Uterus (tissue), 4 donors: Measurements from ENCODE around the gene CDCA5. TPM values are rescaled to one million over a fixed set of nuclear protein-coding genes. Genes with fewer than 3 reads are reported as not detected.
A peak's percentile ranks its signal among the peaks of the same experiment; 100 is the strongest.

Experiments
- DNase-seq, 2 donors: peaks; one replicate each; pipeline ENCODE4 v3.0.0-alpha.2; 2019 to 2020
- H3K27ac ChIP-seq, 2 donors: fragments of 200-600 bp; sonication (generic); 1 replicate in 1 of 2; 2 replicates in 1 of 2; pipeline ENCODE4 v1.5.1; 2016 to 2018
- H3K27me3 ChIP-seq, 2 donors: fragments of 200-600 bp; sonication (generic); one replicate each; pipeline ENCODE4 v1.5.1; 2018 to 2019; ENCODE audit warnings: control low read depth in 1 of 2
- H3K36me3 ChIP-seq, 2 donors: fragments of 200-600 bp; sonication (generic); one replicate each; pipeline ENCODE4 v1.5.1; 2019; ENCODE audit warnings: control low read depth in 1 of 2
- H3K4me1 ChIP-seq, 2 donors: fragments of 200-600 bp; sonication (generic); one replicate each; pipeline ENCODE4 v1.5.1; 2018 to 2019; ENCODE audit warnings: control low read depth in 1 of 2
- H3K4me3 ChIP-seq, 2 donors: fragments of 200-600 bp; sonication (generic); 1 replicate in 1 of 2; 2 replicates in 1 of 2; pipeline ENCODE4 v1.5.1; 2018 to 2019; ENCODE audit warnings: mild to moderate bottlenecking in 1 of 2
- H3K9me3 ChIP-seq, 2 donors: fragments of 200-600 bp; sonication (generic); one replicate each; pipeline ENCODE4 v1.5.1; 2019; ENCODE audit warnings: control low read depth in 1 of 2
- CTCF ChIP-seq, 4 experiments: fragments of 200-600 bp in 2 of 4; fragments of 450-650 bp in 2 of 4; sonication (generic) in 2 of 4; IDR thresholded peaks; one replicate each; pipeline ENCODE4 v1.5.1; 2016 to 2019; ENCODE audit warnings: antibody characterized with exemption in 4 of 4, mild to moderate bottlenecking in 2 of 4, moderate library complexity in 1 of 4
- POLR2A ChIP-seq, 2 donors: fragments of 450-650 bp; IDR thresholded peaks; one replicate each; pipeline ENCODE4 v1.6.1; 2016; ENCODE audit warnings: antibody characterized with exemption in 2 of 2, mild to moderate bottlenecking in 1 of 2, moderate library complexity in 1 of 2
- intact Hi-C: fragments of 100-400 bp; cut with DNase I; formaldehyde crosslinking; loops from one replicate; pipeline ENCODE4 v1.15.1; 2023; ENCODE audit warnings: low total_unique reads
- total RNA-seq, 4 donors: library from RNA; depleted of rRNA in 3 of 4; stranded (reverse); fragments of >200 nt in 3 of 4; gene quantifications; one replicate each; pipeline versions ENCODE4 v1.1.0 to v1.2.4, GENCODE V29; 2014 to 2023
- donor health status: DM: yes; HTN: yes; CAD: no.

Gene CDCA5
- total RNA-seq = 1 to 10 TPM in 1 of 4 donors, under 1 TPM in 2, not detected in 1; 0.30 to 7.1 (median 0.77) TPM

GRCh38 chr11:65083834-65084597, at the start of gene CDCA5, which contains the start of gene ZFPL1:
CDCA5 (minus strand) TSS chr11:65084040; CDS start chr11:65083978, 62 bp downstream.
ZFPL1 (plus strand) TSS chr11:65084222; CDS start chr11:65084699, 477 bp downstream.
- peak in 2 of 4 experiments; percentile 20 to 38 for TF ChIP-seq CTCF (IDR thresholded peaks at IDR 0.05)
- peak in 1 of 2 donors; percentile 74 for TF ChIP-seq POLR2A (IDR thresholded peaks at IDR 0.05)
- Histone ChIP-seq H3K4me3 (peak within 1 kb of the TSS; percentile 53 to 83), H3K27me3 (no peaks in the 10 kb centered on the region), H3K36me3 (no peaks in the 10 kb centered on the region), H3K27ac (peak within 1 kb of the TSS; percentile 82 to 96), H3K4me1 (peaks cover 0 to 6% of the 10 kb centered on the region in 2 donors), H3K9me3 (no peaks in the 10 kb centered on the region)
- peak; percentile 94 to 96 for DNase-seq
- intact Hi-C loops = no loop called here

- Histone ChIP-seq H3K4me1 (peaks cover 0 to 13% of the 10 kb centered on the region in 2 donors), H3K36me3 (no peaks in the 10 kb centered on the region), H3K27me3 (no peaks in the 10 kb centered on the region), H3K4me3 (peak overlapping the region; percentile 57 to 64), H3K27ac (peak overlapping the region; percentile 96 to 97), H3K9me3 (no peaks in the 10 kb centered on the region)
- DNase-seq = peak; percentile 28 to 32
- no peak for TF ChIP-seq POLR2A (IDR thresholded peaks at IDR 0.05)
- no peak for TF ChIP-seq CTCF (IDR thresholded peaks at IDR 0.05)
- intact Hi-C loops = no loop called here
These were observed 49.3 kb upstream of the CDCA5 start for GRCh38 chr11:65132988-65133700.

- H3K36me3 ChIP-seq = no peaks in the 10 kb centered on the region
- no peak overlapping the region for H3K27ac ChIP-seq
- H3K27me3 ChIP-seq = no peaks in the 10 kb centered on the region
- peaks cover 0 to 13% of the 10 kb centered on the region in 2 donors for H3K4me1 ChIP-seq
- H3K4me3 ChIP-seq = no peak overlapping the region
- TF ChIP-seq POLR2A (IDR thresholded peaks at IDR 0.05) (no peak), CTCF (IDR thresholded peaks at IDR 0.05) (no peak)
- H3K9me3 ChIP-seq = no peaks in the 10 kb centered on the region
- peak in 1 of 2 donors; percentile 15 for DNase-seq
- intact Hi-C loops = no loop called here
These were observed 48.6 kb upstream of the CDCA5 start for GRCh38 chr11:65132238-65132987.

GRCh38 chr11:65131895-65132237, 48.0 kb upstream of the CDCA5 start:
- DNase-seq = no peak
- Histone ChIP-seq H3K9me3 (no peaks in the 10 kb centered on the region), H3K27me3 (no peaks in the 10 kb centered on the region), H3K4me3 (no peak overlapping the region), H3K27ac (no peak overlapping the region), H3K36me3 (no peaks in the 10 kb centered on the region), H3K4me1 (peaks cover 0 to 13% of the 10 kb centered on the region in 2 donors)
- TF ChIP-seq CTCF (IDR thresholded peaks at IDR 0.05) (no peak), POLR2A (IDR thresholded peaks at IDR 0.05) (no peak)
- intact Hi-C loops = no loop called here
